Stomach (tissue), 9 donors: ENCODE data around the gene VWA8. TPM values are rescaled to one million over a fixed set of nuclear protein-coding genes. Genes with fewer than 3 reads are reported as not detected.

Experiments used
- DNase-seq, 2 donors: peaks; one replicate each; pipeline versions ENCODE4 v3.0.0 to v3.0.0-alpha.2; 2013 to 2019
- H3K27ac ChIP-seq, 5 donors: fragments of 200-600 bp in 4 of 5; sonication (generic) in 4 of 5; one replicate each; pipeline ENCODE4 v1.5.1; 2013 to 2019; ENCODE audit warnings: mild to moderate bottlenecking in 1 of 5, moderate library complexity in 1 of 5
- H3K27me3 ChIP-seq, 3 donors: fragments of 200-600 bp; sonication (generic); one replicate each; pipeline ENCODE4 v1.5.1; 2017 to 2019; ENCODE audit warnings: mixed run types in 1 of 3
- H3K36me3 ChIP-seq, 4 donors: fragments of 200-600 bp; sonication (generic); 1 replicate in 3 of 4; 2 replicates in 1 of 4; pipeline ENCODE4 v1.5.1; 2016 to 2019
- H3K4me1 ChIP-seq, 4 donors: fragments of 200-600 bp; sonication (generic); one replicate each; pipeline ENCODE4 v1.5.1; 2016 to 2019
- H3K4me3 ChIP-seq, 4 donors: fragments of 200-600 bp; sonication (generic) in 3 of 4; one replicate each; pipeline ENCODE4 v1.5.1; 2016 to 2019; ENCODE audit warnings: mild to moderate bottlenecking in 1 of 4
- H3K9me3 ChIP-seq, 4 donors: fragments of 200-600 bp; sonication (generic); one replicate each; pipeline ENCODE4 v1.5.1; 2016 to 2019
- CTCF ChIP-seq, 7 experiments: fragments of 450-650 bp in 4 of 7; fragments of 200-600 bp in 3 of 7; sonication (generic) in 3 of 7; IDR thresholded peaks; one replicate each; pipeline ENCODE4 v1.5.1; 2016 to 2019; ENCODE audit warnings: antibody characterized with exemption in 7 of 7, control low read depth in 2 of 7, mild to moderate bottlenecking in 1 of 7
- EP300 ChIP-seq: sonication (generic); formaldehyde crosslinking; IDR thresholded peaks from one replicate; pipeline ENCODE4 v1.6.1; 2017; ENCODE audit warnings: antibody characterized with exemption
- POLR2A ChIP-seq, 4 donors: fragments of 450-650 bp; IDR thresholded peaks; one replicate each; pipeline ENCODE4 v1.6.1; 2016; ENCODE audit warnings: antibody characterized with exemption in 4 of 4, control low read depth in 2 of 4, mild to moderate bottlenecking in 1 of 4, moderate library complexity in 1 of 4
- POLR2AphosphoS5 ChIP-seq, 3 donors: sonication (generic); formaldehyde crosslinking; IDR thresholded peaks; one replicate each; pipeline ENCODE4 v1.6.1; 2016; ENCODE audit warnings: antibody characterized with exemption in 3 of 3
- WGBS, 5 donors: extraction: QIAGEN DNeasy Blood & Tissue Kit in 3 of 5; methylation state at CpG; one replicate each; pipeline versions ENCODE4 v1.1.5 to v1.1.7; 2013 to 2018; 5-methylcytosine and 5-hydroxymethylcytosine counted together
- intact Hi-C: fragments of 100-400 bp; cut with DNase I; formaldehyde crosslinking; loops from one replicate; pipeline ENCODE4 v1.15.1; 2023; ENCODE audit warnings: low total_unique reads
- polyA plus RNA-seq, 3 donors: library from polyadenylated mRNA; stranded (reverse); fragments of 200-250 nt; gene quantifications; one replicate each; pipeline ENCODE4 v1.2.3, GENCODE V29; 2013
- total RNA-seq, 5 donors: library from RNA; depleted of rRNA; stranded (reverse); fragments of >200 nt; gene quantifications; one replicate each; pipeline versions ENCODE4 v1.1.0 to v1.2.3, GENCODE V29; 2014 to 2016
- donor health status: healthy with polysubstance abuse.
- donor health status: Bipolar disorder and iron deficiency.
- donor health status: healthy.

VWA8 gene
- total and polyA plus RNA-seq, 8 donors, result 3.3 to 99.2 (median 25.4) TPM

DNA sequence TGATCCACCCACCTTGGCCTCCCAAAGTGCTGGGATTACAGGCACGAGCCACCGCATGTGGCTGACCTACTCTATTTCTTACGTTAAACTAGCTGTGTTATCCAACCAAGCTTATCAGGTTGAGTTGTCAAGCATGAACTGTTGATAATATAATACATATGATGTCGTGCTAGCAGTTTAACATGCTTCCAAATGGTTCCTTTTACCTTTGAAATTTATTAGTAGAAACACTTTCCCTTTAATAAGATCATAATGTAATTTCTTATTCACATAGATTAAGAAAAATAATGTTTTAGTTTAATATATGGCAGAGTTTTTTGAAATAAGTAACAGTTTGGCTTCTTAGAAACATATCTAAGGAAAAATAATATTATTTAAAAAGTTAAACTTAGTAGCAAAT, 34.4 kb upstream of the VWA8 start:
- no peak for TF ChIP-seq EP300
- TF ChIP-seq CTCF (IDR thresholded peaks at IDR 0.05), result no peak
- TF ChIP-seq POLR2AphosphoS5 (IDR thresholded peaks at IDR 0.05), result no peak
- no peak for TF ChIP-seq POLR2A (IDR thresholded peaks at IDR 0.05)
- H3K27ac ChIP-seq, result no peak overlapping the region
- no peaks in the 10 kb centered on the region for H3K9me3 ChIP-seq
- 58 to 71% (median 71%) methylated on average over 4 of the region's 4 CpGs for WGBS, 5 donors
- DNase-seq, result no peak
- no peaks in the 10 kb centered on the region for H3K4me1 ChIP-seq
- H3K4me3 ChIP-seq, result no peak overlapping the region
- no peaks in the 10 kb centered on the region for H3K27me3 ChIP-seq
- intact Hi-C loops, result no loop called here
- H3K36me3 ChIP-seq, result no peaks in the 10 kb centered on the region

GRCh38 chr13:41994696-41995095, 33.8 kb upstream of the VWA8 start:
- Histone ChIP-seq H3K4me3 (no peak overlapping the region), H3K4me1 (no peaks in the 10 kb centered on the region), H3K27me3 (no peaks in the 10 kb centered on the region), H3K36me3 (no peaks in the 10 kb centered on the region), H3K9me3 (no peaks in the 10 kb centered on the region), H3K27ac (no peak overlapping the region)
- intact Hi-C loops, result no loop called here
- WGBS, 5 donors, result 44 to 68% (median 55%) methylated on average over 1 of the region's 1 CpG
- no peak for TF ChIP-seq CTCF (IDR thresholded peaks at IDR 0.05)
- TF ChIP-seq POLR2A (IDR thresholded peaks at IDR 0.05), result no peak
- TF ChIP-seq EP300, result no peak
- TF ChIP-seq POLR2AphosphoS5 (IDR thresholded peaks at IDR 0.05), result no peak
- no peak for DNase-seq

DNA sequence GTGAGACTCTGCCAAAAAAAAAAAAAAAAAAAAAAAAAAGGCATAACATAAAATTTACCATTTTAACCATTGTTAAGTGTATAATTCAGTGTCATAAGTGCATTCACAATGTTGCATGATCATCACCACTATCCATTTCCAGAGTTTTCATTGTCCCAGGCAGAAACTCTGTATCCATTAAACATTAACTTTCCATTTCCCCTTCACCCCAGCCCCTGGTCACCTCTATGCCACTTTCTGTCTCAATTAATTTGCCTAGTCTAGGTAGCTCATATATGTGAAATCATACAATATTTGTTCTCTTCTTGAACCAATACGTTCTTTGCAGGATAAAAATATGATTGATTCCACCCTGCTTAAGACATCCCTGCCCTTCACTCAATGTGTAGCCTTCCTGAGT, 31.0 kb upstream of the VWA8 start:
- Histone ChIP-seq H3K9me3 (no peaks in the 10 kb centered on the region), H3K4me1 (no peaks in the 10 kb centered on the region), H3K36me3 (no peaks in the 10 kb centered on the region), H3K27ac (no peak overlapping the region), H3K4me3 (no peak overlapping the region), H3K27me3 (no peaks in the 10 kb centered on the region)
- TF ChIP-seq POLR2A (IDR thresholded peaks at IDR 0.05) (no peak), EP300 (no peak), CTCF (IDR thresholded peaks at IDR 0.05) (no peak), POLR2AphosphoS5 (IDR thresholded peaks at IDR 0.05) (no peak)
- intact Hi-C loops, result no loop called here
- WGBS, 5 donors, result 35 to 76% (median 48%) methylated on average over 1 of the region's 1 CpG
- no peak for DNase-seq

DNA sequence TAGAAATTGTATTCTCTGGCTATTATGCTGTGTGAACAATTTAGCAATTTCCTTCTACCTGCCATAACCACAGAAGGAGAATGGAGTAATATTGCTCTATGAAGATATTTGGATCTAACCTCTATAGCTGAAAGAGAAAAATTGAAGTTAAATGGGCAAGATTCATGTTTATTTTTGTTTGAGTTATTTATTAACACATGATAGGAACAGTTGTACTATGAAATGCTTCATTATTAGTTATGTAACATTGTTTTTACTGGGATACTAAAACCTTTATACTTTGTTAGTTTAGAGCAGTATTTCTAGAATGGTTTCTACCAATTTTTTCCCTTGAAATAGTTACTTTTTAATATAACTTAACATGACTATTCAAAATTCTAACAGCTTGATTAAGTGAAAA, 27.3 kb upstream of the VWA8 start:
- TF ChIP-seq CTCF (IDR thresholded peaks at IDR 0.05) (no peak), POLR2A (IDR thresholded peaks at IDR 0.05) (no peak), EP300 (no peak), POLR2AphosphoS5 (IDR thresholded peaks at IDR 0.05) (no peak)
- no peak for DNase-seq
- H3K27ac ChIP-seq, result no peak overlapping the region

More for the DNA sequence above, 27.3 kb upstream of the VWA8 start:
- Histone ChIP-seq H3K36me3 (no peaks in the 10 kb centered on the region), H3K9me3 (no peaks in the 10 kb centered on the region), H3K27me3 (no peaks in the 10 kb centered on the region), H3K4me1 (no peaks in the 10 kb centered on the region), H3K4me3 (no peak overlapping the region)
- intact Hi-C loops, result no loop called here
